ENCODE measurements around the gene EGFL8.

EGFL8 gene

GRCh38 chr6:32168807-32169591 lies 4.6 kb downstream of the EGFL8 start:
- DNase-seq = no peak

- DNase-seq = no peak
Observed at GRCh38 chr6:32170294-32170693, 5.9 kb downstream of the EGFL8 start.

GRCh38 chr6:32171234-32171633 lies 6.8 kb downstream of the EGFL8 start:
- no peak for DNase-seq

GRCh38 chr6:32173051-32173727 lies 8.8 kb downstream of the EGFL8 start:
- no peak for DNase-seq

- DNase-seq = no peak
Observed at GRCh38 chr6:32174416-32174815, 10.0 kb downstream of the EGFL8 start.

- DNase-seq = no peak
Observed at GRCh38 chr6:32175322-32175710, 10.9 kb downstream of the EGFL8 start.

GRCh38 chr6:32175711-32176475 lies 11.5 kb downstream of the EGFL8 start, which contains the start of gene AGPAT1:
Gene AGPAT1 (minus strand): TSS chr6:32176084. CDS start chr6:32171496, 4,588 bp downstream.
- DNase-seq = peak; percentile 89

GRCh38 chr6:32176476-32177182 lies 12.2 kb downstream of the EGFL8 start:
- DNase-seq = no peak

- DNase-seq = peak; percentile 82
Observed at GRCh38 chr6:32177183-32177787, 12.9 kb downstream of the EGFL8 start.

GRCh38 chr6:32177788-32178546 lies 13.6 kb downstream of the EGFL8 start, which contains the start of gene RNF5:
Gene RNF5 (plus strand): TSS chr6:32178405. CDS start chr6:32178512, 107 bp downstream.
- peak; percentile 100 for DNase-seq

GRCh38 chr6:32178547-32179440 lies 14.4 kb downstream of the EGFL8 start:
- DNase-seq = no peak

GRCh38 chr6:32179766-32180405 lies 15.5 kb downstream of the EGFL8 start:
- no peak for DNase-seq

- DNase-seq = no peak
Observed at GRCh38 chr6:32181148-32181702, 16.8 kb downstream of the EGFL8 start.

GRCh38 chr6:32181915-32182529 lies 17.6 kb downstream of the EGFL8 start:
- DNase-seq = no peak

- DNase-seq = no peak
Observed at GRCh38 chr6:32182555-32182981, 18.2 kb downstream of the EGFL8 start.

- DNase-seq = no peak
Observed at GRCh38 chr6:32183030-32183429, 18.6 kb downstream of the EGFL8 start.

- DNase-seq = no peak
Observed at GRCh38 chr6:32183483-32184083, 19.2 kb downstream of the EGFL8 start.

GRCh38 chr6:32184084-32184640 lies 19.8 kb downstream of the EGFL8 start, which contains the start of gene AGER:
Gene AGER (minus strand): TSS chr6:32184253. CDS start chr6:32184222, 31 bp downstream.
- no peak for DNase-seq
